Islet of Langerhans (tissue), 1 donor: ENCODE measurements around the gene TNFRSF19.

ENCODE experiments used
- FAIRE-seq: peaks from one replicate; lab custom pipeline; 2011; peaks lifted over from hg19 to GRCh38; lab: Jason Lieb, UNC

TNFRSF19 gene

DNA sequence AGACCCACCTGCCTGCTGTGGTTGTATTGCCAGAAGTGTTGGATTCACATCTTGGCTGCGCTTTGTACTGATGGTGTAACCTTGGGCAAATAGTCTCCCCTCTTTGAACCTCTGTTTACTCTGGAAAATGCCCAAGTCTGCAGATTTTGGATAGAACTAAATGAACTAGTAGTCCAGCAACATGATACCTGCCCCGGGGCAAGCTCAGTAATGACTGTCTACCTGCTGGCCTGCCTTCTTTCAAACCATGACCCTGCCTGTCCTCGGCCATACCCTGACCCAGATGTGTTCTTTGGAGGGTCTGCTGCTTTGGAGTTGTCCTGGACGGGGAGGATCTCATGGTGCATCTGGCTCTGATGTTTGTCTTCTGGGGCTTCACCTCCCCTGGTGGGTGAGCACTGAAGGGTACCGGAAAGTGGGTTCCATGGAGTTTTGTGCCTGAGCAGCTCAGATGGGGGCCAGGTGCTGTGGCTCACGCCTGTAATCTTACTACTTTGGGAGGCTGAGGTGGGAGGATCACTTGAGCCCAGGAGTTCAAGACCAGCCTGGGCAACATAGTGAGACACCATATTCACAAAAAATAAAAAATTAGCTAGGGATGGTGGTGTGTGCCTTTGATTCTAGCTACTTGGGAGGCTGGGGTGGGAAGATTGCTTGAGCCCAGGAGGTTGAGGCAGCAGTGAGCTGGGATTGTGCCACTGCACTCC, 59.5 kb downstream of the TNFRSF19 start:
- no peak for FAIRE-seq

DNA sequence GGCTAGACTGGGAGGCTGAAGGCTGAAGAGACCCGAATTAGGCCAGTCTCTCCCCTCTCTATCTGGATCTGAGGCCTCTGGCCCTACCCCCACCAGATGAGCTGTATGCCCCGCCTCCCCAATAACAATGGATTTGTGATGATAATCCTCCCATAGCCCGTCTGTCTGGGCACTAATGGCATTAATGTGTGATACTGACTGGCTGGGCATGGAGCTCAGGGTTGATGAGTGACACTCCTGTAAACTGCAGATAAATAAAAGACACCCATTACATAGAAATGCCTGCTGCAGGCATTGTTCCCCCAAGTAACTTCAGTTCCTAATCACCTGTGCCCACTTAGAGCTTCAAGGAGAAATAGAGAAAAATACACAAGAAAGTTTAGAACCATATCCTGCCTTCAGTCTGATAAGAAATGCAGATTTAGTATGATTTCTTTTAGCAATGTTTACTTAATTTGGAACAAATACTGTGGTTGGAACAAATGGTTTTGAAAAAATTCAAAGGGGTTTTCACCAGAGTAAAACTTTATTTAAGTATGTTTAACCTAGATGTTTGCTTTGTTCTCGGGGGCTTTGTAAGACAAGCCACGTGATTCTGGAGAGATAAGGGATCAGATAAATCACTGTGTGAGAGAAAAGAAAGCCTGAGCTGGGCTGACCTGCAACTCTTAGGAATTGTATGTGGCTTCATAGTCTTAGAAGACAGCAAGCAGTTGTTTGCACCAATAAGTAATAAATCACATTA, 60.3 kb downstream of the TNFRSF19 start:
- no peak for FAIRE-seq

DNA sequence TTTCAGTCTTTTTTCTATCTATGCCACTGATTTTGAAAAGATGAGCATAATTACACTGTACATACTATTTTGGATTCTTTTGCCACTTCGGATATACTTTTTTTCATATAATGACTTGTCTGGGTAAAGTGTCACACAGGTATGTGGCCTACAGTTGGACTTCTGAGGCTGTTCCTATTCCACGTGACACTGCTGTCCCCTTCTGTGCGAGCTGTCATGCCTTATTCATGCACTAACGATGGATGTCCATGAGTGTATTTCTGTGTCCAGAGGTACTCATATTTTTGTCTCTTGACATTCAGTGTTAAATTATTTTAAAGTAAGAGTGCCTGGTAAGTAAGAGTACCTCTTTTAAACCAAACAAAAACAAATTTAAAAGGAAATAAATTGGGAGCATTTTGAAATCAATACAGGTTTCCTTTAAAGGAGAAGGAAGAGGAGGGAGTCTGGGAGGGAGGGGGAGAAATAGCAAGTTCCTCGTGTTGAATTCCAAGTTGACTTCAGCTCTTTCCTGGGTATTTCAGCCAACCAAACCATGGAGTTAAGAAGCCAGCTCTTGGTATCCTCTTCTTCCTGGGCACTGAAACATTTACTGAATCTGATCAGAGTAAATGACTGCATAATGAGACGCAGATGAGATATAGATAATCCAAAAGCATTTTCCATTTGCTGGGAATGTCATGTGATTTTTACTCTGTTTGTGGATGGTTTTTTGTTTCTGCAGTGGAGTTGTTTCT, 61.3 kb downstream of the TNFRSF19 start:
- FAIRE-seq, result no peak

DNA sequence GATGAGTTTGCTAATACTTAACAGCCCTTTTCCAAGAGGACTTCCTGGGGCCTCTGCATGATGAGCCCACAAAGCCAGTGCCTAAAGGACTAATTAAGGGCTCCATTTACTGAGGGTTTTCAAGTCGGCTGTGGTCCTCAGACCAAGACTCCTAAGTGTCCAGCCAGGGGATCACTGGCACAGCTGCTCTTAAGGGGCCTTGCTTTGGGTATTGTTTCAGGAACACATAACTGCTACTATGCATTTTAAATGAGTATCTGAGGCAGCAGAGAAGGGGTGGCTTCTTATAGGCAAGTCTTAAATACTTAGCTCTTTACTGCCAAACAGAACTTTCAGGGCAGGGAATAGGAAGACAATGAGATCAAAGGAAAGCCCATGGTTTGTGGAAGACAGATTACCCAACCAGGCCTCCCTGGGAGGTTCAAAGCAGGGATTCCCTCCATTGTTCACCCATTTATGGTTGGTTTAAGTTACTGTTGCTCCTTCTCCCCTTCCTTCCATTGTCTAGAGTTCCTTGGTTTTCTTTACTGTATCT, 61.9 kb downstream of the TNFRSF19 start:
- FAIRE-seq, result no peak

DNA sequence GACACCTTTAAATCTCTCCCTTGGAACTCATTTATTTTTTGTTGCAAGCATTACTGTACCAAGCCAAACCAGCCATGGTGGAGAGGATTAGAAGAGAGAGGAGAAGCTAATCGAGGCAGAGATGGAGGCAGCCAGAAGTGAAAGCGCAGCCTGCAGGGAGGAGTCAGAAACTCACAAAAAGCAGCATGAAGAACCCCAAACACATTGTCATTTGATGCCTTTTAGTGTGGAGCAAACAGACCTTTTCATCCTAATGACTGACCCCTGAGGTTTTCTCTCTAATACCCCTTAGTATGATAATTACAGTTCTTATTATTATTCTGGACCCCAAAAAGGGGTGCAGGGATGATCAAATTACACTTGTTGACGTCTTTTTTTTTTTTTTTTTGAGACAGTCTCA, 62.5 kb downstream of the TNFRSF19 start:
- FAIRE-seq, result no peak

DNA sequence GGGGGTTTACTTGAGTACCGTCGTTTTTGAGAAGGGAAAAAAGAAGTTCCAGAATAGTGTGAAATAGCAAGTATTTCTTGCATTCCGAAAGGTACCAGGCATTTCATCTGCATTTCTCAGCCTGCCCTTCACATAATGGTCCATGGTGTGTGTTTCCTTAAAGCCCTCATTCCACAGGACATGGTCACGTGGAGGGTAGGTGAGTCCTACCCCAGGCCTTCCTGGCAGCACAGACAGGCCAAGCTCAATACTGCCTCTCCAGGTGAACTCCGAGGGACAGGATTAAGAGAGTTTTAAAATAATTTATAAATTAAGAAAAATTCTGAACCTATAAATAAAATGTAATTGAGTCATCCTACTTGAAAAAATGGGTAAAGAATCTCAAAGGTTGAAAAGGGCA, 64.7 kb downstream of the TNFRSF19 start:
- FAIRE-seq, result no peak

DNA sequence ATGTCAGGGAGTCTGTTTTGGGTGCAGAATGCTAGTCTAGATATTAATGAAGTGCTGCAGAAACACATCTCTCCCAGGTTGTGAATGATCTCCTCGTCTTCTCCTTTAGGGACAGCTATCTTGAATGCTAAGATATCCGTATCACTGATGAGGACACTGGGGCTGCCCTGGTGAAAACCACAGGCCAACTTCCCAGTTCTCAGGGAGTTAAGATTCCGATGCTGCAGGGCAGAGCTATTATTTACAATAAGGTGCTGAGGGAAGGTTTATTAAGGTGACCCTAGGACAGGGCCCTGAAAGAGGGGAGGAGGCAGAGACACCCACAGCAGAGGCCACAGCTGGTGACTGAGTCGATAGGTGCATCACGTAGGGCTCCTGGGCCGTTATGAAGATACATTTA, 66.1 kb downstream of the TNFRSF19 start:
- FAIRE-seq, result no peak

DNA sequence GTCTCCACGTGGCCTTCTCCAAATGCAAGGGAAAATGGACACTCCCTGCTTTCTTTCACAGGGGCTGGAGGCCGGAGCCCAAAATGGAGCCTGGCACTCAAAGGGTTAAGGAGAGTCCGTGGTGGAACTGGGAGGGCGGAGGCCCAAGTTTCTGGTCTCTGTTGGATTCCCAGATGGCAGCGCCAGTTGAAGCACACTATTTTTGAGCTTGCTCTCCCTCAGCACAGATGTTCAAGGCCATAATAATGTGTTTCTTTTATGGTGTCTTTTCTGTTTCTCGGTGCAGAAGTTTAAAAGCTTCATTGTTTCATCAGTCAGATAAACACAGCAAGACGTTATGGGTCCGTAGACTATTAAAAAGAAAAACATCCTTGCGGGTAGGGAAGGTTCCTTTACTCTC, 67.6 kb downstream of the TNFRSF19 start:
- FAIRE-seq, result no peak

DNA sequence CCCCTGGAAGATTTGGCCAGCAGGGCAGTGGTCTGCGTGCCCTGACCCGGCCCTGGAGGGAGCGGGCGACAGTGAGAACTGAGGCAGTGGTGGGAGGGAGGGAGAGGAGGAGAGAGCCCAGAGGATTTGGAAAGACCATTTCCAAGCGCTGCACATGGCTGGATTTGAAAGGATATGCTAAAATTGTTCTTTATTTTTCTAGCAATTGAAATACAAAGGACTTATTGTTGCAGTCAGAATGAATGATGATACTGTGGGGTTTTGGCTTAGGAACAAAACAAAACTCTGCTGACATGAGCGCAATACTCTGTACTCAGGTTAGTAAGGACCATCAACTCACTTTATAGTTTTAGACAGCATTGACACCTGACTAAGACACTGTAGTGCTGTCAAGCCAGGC, 69.5 kb downstream of the TNFRSF19 start:
- FAIRE-seq, result no peak

DNA sequence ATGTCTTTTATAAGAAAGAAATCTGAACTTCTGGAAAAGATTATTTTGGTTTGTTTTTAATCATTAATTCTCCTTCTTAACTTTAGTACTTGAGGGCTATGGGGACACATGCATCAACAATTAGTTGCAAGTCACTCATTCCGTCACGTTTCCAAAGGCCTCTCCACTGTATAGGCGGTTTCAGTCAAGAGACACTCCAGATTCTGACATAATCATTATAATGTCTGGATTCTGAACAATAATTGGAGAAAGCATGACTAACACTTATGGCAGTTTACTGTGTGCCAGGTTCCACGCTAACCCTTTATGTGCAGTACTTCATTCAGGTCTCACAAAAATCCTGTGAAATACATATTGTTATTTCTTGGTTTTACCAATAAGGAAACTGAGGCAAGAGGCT, 71.9 kb downstream of the TNFRSF19 start:
- no peak for FAIRE-seq

DNA sequence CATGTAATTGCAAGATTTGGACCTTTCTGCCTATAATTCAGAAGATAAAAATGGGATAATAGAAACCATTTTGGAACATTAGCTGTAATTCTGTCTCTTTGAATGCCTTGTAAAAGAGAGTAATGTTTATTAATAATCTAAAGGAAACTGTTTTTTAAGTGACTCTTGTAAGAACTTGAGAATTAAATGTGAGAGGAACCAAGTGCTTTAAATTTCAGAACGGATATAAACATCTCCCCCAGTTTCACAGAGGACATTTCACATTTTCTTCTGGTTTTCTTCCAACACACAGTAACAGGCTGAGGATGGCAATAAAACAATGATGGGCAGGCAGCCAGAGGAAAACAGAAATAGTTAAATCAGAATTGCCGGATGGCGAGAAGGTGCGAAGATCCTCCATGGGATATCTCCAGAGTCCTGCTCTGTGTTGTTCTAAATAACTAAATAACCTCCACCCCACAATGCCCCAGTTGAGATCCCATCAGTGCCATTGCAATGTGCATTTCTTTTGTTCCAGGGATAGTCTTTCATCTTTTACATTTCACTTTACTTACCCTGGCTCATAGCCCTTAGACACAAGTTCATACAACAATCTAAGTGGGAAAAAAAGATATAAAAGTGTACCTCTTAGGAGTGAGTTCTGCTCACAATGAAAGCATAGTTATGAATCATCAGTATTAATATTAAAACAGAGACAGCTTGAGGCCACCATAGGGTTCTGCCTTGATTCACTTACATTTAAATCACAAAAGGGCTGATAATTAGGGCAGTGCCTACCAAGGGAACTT, 73.3 kb downstream of the TNFRSF19 start:
- no peak for FAIRE-seq

DNA sequence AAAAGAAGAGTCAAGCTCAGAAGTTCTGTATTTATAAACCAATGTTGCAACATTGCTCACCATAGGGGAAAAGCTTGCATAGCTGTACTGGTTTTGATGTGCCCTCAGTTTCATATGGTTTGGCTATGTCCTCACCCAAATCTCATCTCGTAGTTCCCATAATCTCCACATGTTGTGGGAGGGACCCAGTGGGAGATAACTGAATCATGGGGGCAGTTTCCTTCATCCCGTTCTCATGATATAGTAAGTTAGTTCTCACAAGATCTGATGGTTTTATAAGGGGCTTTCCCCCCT, 73.9 kb downstream of the TNFRSF19 start:
- no peak for FAIRE-seq

DNA sequence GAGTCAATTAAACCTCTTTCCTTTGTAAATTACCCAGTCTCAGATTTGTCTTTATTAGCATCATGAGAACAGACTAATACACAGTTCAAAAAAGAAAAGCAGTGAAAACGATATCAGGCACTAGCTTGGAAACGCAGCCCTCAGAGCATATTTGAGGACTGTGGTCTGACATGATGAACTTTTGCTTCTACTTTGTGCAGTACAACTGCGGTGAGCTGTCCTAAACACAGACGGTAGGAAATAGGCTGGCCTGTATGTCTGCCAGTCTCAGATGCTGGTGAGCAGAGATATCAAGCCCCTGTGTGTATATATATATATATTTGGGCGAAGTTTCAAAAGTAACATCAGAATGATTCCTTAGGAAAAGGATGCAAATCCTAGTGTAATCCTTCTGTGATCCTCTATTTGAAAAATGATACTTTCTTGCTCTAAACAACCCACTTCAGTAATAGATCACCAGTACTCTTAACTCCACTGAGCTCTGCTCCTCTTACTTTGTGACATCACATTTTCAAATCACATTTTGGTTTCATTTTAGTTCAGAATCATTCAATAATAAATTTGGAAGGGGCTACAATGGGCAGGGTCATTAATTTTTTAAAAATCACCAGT, 74.4 kb downstream of the TNFRSF19 start:
- no peak for FAIRE-seq

DNA sequence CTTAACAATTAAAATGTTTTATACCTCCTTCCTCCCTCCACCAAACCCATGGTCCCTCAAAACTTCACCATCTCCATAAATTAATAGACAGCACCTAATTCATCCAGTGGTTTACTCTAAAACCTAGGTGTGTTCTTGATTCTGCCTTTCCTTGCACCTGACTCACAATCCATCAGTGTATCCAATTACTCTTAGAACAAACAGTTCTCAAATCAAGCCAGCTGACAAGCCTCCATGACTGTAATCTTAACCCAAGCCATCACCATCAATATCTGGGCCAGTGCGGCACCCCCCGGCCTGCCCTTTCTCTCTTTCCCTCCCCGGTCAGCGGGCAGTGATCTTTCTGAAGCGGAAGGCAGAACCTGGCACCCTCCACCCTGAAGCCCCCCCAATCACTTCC, 75.6 kb downstream of the TNFRSF19 start:
- no peak for FAIRE-seq

DNA sequence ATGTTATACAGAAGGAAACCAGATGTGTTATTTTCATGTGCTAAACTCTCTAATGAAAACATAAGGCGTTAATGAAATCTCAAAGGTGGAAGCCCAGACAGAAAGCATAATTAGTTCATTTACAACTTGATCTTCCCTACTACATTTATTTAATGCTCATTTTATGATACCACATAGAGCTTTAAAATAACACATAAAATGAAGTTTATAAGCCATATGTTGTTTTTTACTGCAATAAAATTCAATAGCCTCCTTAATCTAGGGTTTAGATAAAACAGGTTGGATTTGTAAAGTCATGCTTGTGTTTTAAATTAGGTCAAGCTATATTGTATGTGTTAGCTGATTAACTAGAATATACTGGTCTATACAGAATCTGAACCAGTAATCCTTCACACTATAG, 81.2 kb downstream of the TNFRSF19 start:
- peak; percentile 86 for FAIRE-seq

DNA sequence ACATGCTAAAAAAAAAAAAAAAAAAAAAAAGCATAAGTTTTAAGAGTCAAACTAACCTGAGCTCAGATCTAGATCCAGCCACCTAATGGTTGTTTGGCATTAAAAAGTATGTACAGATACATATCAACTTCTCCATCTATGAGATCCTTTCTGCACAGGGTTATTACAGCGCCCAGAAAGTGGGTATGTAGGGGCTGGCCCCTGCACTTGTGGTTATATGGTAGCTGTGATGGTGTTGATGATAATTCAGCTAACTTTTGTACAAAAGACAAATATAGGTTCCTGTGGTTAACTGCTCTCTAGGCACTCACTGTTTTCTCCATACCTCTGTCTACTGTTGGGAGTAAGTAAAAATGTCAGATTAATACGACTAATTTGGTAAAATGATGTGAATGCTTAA, 81.7 kb downstream of the TNFRSF19 start:
- no peak for FAIRE-seq

DNA sequence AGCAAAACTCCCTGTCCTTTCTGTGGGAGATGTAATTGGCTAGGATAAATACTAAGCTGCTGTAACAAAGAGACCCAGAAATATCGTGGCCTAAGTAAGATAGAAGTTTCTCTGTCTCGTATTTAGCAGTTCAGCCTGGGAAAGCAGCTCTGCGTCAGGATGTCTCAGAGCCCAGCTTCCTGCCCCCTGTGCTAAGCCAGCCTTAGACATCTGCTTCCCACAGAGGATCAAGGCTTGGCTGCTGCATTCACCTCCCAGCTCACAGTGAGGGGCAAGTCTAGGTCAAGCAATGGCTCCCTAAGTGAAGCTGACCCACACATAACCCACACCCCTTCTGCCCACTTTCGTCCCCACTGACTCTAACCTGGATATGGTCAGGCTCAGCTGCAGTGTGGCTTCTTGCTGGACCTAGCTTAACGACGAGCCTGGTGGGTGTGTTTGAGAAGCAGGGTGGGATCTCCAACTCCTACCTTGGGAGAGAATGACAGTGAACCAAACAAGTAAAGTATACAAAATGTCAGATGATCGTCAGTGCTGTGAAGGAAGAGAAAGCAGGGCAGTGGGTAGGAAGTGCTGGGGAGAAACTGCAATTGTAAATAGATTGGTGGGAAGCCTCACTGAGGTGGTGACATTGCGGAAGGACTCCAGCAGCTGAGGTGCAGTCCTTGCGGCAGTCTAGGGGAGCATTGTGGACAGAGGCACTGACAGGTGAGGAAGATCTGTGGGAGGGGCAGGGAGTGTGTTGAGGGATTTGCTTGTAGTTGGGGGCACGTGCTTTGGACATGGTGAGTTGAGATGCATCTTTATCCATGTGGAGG, 82.9 kb downstream of the TNFRSF19 start:
- FAIRE-seq, result no peak

DNA sequence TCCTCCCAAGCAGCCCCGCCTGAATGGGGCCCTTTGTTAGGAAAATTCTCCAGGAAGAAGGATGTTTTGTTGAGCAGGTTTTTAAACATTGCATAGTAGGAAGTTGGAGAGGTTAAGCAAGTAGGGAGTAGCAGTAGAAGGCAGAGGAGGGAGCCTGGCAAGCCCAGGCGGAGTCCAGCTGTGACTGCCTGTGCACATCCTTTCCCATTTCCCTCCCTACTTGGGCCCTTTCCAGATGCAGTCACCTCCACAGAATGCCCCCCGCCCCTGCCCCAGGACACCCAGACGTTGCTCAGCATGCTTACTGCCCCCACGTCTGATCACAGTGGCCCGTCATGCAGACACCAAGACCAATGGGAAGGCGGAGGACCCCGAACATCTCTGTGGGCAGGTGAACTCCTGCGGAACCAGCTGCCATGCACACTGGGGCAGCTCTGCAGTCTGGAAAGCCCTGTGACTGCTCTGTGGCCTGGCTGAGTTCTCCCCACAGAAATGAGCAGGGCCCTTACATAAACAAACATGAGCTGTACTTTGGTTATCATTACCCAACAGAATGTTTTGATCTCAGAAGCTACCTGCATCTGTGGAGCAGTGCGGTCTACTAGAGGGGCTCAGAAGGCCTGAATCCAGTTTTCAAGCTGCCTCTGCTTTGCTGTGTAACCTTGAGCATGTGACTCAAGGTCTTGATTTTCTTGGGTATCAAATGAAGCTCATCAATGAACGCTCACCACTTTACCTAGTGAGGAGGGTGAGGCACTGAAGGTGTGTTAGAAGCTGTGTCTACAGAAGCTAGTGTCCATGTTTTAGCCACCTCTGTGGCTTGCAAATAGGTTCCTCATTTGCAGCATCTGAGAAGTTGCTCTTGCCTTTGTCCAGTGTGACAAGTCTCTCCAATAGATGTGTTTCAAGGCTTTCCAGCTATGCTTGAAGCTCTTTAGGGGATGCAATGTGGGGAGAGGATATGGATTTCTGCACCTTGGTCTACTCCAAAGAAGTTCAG, 84.2 kb downstream of the TNFRSF19 start:
- no peak for FAIRE-seq

DNA sequence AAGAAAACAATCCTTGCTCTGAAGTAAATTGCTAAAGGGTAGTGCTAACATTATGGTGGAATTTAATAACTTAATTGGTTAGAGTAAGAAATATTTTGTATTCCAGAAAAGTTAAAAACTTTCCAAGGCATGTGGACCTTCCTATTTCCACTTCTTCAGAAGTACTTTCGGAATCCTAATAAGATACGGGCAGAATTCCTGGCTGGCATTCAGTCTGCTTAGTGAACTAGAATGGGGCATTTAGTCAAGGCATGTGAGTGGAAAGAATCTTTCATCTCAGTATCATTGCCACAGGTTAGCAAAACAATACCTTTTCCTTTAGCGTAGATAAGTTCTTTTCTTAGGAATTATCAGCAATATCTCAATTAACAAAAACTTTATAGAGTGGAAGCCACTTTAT, 85.1 kb downstream of the TNFRSF19 start:
- no peak for FAIRE-seq
